Spinal cord (tissue), 10 donors: ENCODE results near the gene C3orf38. TPM values are rescaled to one million over a fixed set of nuclear protein-coding genes. Genes with fewer than 3 reads are reported as not detected.
A peak's percentile ranks its signal among the peaks of the same experiment; 100 is the strongest.

Experiments
- DNase-seq, 6 donors: peaks; one replicate each; pipeline versions ENCODE4 v3.0.0 to v3.0.0-alpha.2; 2013 to 2015; ENCODE audit warnings: low spot score in 6 of 6, low read depth in 4 of 6
- H3K27ac ChIP-seq: one replicate; pipeline ENCODE4 v1.5.1; 2013; ENCODE audit warnings: low read depth, low read length, control low read depth
- H3K27me3 ChIP-seq: one replicate; pipeline ENCODE4 v1.6.1; 2013; ENCODE audit warnings: low read length; ENCODE audit not compliant: control insufficient read depth, insufficient read depth
- H3K36me3 ChIP-seq: one replicate; pipeline ENCODE4 v1.6.1; 2013; ENCODE audit warnings: low read length; ENCODE audit not compliant: control insufficient read depth, insufficient read depth
- H3K4me1 ChIP-seq: one replicate; pipeline ENCODE4 v1.6.1; 2013; ENCODE audit warnings: low read length; ENCODE audit not compliant: control insufficient read depth, insufficient read depth
- H3K4me3 ChIP-seq: one replicate; pipeline ENCODE4 v1.5.1; 2013; ENCODE audit warnings: low read depth, low read length, control low read depth
- H3K9me3 ChIP-seq: one replicate; pipeline ENCODE4 v1.6.1; 2013; ENCODE audit warnings: low read length; ENCODE audit not compliant: control insufficient read depth, insufficient read depth
- WGBS: methylation state at CpG from one replicate; pipeline ENCODE4 v1.1.5; 2013; ENCODE audit warnings: missing lambda C conversion rate; ENCODE audit not compliant: insufficient coverage; 5-methylcytosine and 5-hydroxymethylcytosine counted together
- polyA plus RNA-seq, 2 donors: library from polyadenylated mRNA; unstranded; fragments of 120-200 nt; gene quantifications; one replicate each; pipeline ENCODE4 v1.2.1, GENCODE V29; 2013; ENCODE audit not compliant: insufficient read length in 2 of 2
- total RNA-seq, 2 donors: library from RNA; depleted of rRNA in 1 of 2; stranded (reverse); fragments of 120-200 nt in 1 of 2; fragments of >200 nt in 1 of 2; gene quantifications; one replicate each; pipeline versions ENCODE4 v1.2.3 to v1.2.4, GENCODE V29; 2013 to 2014
- donor health status: healthy.

The C3orf38 gene
- total and polyA plus RNA-seq, 4 donors = 20.5 to 57.2 (median 31.5) TPM

GRCh38 chr3:88123526-88123925 is 26.2 kb upstream of the C3orf38 start:
- no CpG with 5 or more reads among the region's 1 CpG for WGBS
- H3K4me3 ChIP-seq = no peak overlapping the region
- no peak overlapping the region for H3K27ac ChIP-seq
- no peak for DNase-seq
- H3K9me3 ChIP-seq = no peaks in the 10 kb centered on the region
- H3K4me1 ChIP-seq = no peaks in the 10 kb centered on the region
- H3K27me3 ChIP-seq = no peaks in the 10 kb centered on the region
- H3K36me3 ChIP-seq = no peaks in the 10 kb centered on the region

GRCh38 chr3:88131695-88132094 is 18.1 kb upstream of the C3orf38 start:
- H3K27me3 ChIP-seq = no peaks in the 10 kb centered on the region
- no peaks in the 10 kb centered on the region for H3K36me3 ChIP-seq
- no peaks in the 10 kb centered on the region for H3K9me3 ChIP-seq
- no peak overlapping the region for H3K27ac ChIP-seq
- H3K4me3 ChIP-seq = no peak overlapping the region
- no peaks in the 10 kb centered on the region for H3K4me1 ChIP-seq
- no peak for DNase-seq
- WGBS = no CpG with 5 or more reads among the region's 1 CpG

- Histone ChIP-seq H3K4me3 (no peak overlapping the region), H3K36me3 (no peaks in the 10 kb centered on the region), H3K4me1 (no peaks in the 10 kb centered on the region), H3K27me3 (no peaks in the 10 kb centered on the region), H3K27ac (no peak overlapping the region), H3K9me3 (no peaks in the 10 kb centered on the region)
- no CpG with 5 or more reads among the region's 1 CpG for WGBS
- no peak for DNase-seq
Observed at GRCh38 chr3:88132894-88133293, 16.9 kb upstream of the C3orf38 start.

GRCh38 chr3:88133711-88134263 is 16.0 kb upstream of the C3orf38 start:
- H3K27ac ChIP-seq = no peak overlapping the region
- H3K4me1 ChIP-seq = no peaks in the 10 kb centered on the region
- no CpG with 5 or more reads among the region's 1 CpG for WGBS
- DNase-seq = no peak
- no peak overlapping the region for H3K4me3 ChIP-seq
- no peaks in the 10 kb centered on the region for H3K27me3 ChIP-seq
- H3K9me3 ChIP-seq = no peaks in the 10 kb centered on the region
- no peaks in the 10 kb centered on the region for H3K36me3 ChIP-seq

- no peaks in the 10 kb centered on the region for H3K4me1 ChIP-seq
- no peak overlapping the region for H3K27ac ChIP-seq
- peak in 1 of 6 donors; percentile 47 for DNase-seq
- WGBS = no CpG with 5 or more reads among the region's 1 CpG
- no peak overlapping the region for H3K4me3 ChIP-seq
- H3K27me3 ChIP-seq = no peaks in the 10 kb centered on the region
- H3K9me3 ChIP-seq = no peaks in the 10 kb centered on the region
- no peaks in the 10 kb centered on the region for H3K36me3 ChIP-seq
Observed at GRCh38 chr3:88137836-88138235, 11.9 kb upstream of the C3orf38 start.

- H3K9me3 ChIP-seq = no peaks in the 10 kb centered on the region
- no peaks in the 10 kb centered on the region for H3K4me1 ChIP-seq
- no peak for DNase-seq
- no CpG with 5 or more reads among the region's 4 CpGs for WGBS
- H3K27ac ChIP-seq = no peak overlapping the region
- H3K4me3 ChIP-seq = no peak overlapping the region
- no peaks in the 10 kb centered on the region for H3K36me3 ChIP-seq
- H3K27me3 ChIP-seq = no peaks in the 10 kb centered on the region
Observed at GRCh38 chr3:88141458-88142083, 8.2 kb upstream of the C3orf38 start.

GRCh38 chr3:88142094-88142624 is 7.6 kb upstream of the C3orf38 start:
- Histone ChIP-seq H3K27me3 (no peaks in the 10 kb centered on the region), H3K4me1 (no peaks in the 10 kb centered on the region), H3K9me3 (no peaks in the 10 kb centered on the region), H3K4me3 (no peak overlapping the region), H3K27ac (no peak overlapping the region), H3K36me3 (no peaks in the 10 kb centered on the region)
- no CpG with 5 or more reads among the region's 3 CpGs for WGBS
- no peak for DNase-seq

GRCh38 chr3:88147261-88147660 is 2.5 kb upstream of the C3orf38 start:
- no peak for DNase-seq
- H3K4me1 ChIP-seq = peaks cover 12% of the 10 kb centered on the region
- no peak overlapping the region for H3K27ac ChIP-seq
- no peaks in the 10 kb centered on the region for H3K27me3 ChIP-seq
- no peaks in the 10 kb centered on the region for H3K9me3 ChIP-seq
- H3K36me3 ChIP-seq = no peaks in the 10 kb centered on the region
- H3K4me3 ChIP-seq = no peak overlapping the region

GRCh38 chr3:88148651-88149050 is 1.1 kb upstream of the C3orf38 start:
- no peak for DNase-seq
- H3K4me1 ChIP-seq = peaks cover 15% of the 10 kb centered on the region
- WGBS = 75% methylated on average over 16 of the region's 17 CpGs
- H3K27me3 ChIP-seq = no peaks in the 10 kb centered on the region
- H3K36me3 ChIP-seq = peaks cover 2% of the 10 kb centered on the region
- no peak overlapping the region for H3K27ac ChIP-seq
- no peaks in the 10 kb centered on the region for H3K9me3 ChIP-seq
- peak overlapping the region; percentile 93 for H3K4me3 ChIP-seq

- peaks cover 15% of the 10 kb centered on the region for H3K4me1 ChIP-seq
- peak overlapping the region; percentile 92 for H3K27ac ChIP-seq
- H3K27me3 ChIP-seq = no peaks in the 10 kb centered on the region
- DNase-seq = peak in 2 of 6 donors; percentile 6 to 41
- no peaks in the 10 kb centered on the region for H3K9me3 ChIP-seq
- H3K4me3 ChIP-seq = peak overlapping the region; percentile 93
- 0% methylated on average over 7 of the region's 16 CpGs for WGBS
- H3K36me3 ChIP-seq = peaks cover 3% of the 10 kb centered on the region
Observed at GRCh38 chr3:88149101-88149508, 654 bp upstream of the C3orf38 start.
